ENCODE results near the gene FOXA2.
A peak's percentile ranks its signal among the peaks of the same experiment; 100 is the strongest.

The FOXA2 gene

GRCh38 chr20:22586645-22587310 is 2.4 kb upstream of the FOXA2 start:
- POLR2A ChIA-PET: no interaction called here
- H3K4me3 ChIP-seq (ENCODE audit: low read depth, low read length): no peak overlapping the region

DNA sequence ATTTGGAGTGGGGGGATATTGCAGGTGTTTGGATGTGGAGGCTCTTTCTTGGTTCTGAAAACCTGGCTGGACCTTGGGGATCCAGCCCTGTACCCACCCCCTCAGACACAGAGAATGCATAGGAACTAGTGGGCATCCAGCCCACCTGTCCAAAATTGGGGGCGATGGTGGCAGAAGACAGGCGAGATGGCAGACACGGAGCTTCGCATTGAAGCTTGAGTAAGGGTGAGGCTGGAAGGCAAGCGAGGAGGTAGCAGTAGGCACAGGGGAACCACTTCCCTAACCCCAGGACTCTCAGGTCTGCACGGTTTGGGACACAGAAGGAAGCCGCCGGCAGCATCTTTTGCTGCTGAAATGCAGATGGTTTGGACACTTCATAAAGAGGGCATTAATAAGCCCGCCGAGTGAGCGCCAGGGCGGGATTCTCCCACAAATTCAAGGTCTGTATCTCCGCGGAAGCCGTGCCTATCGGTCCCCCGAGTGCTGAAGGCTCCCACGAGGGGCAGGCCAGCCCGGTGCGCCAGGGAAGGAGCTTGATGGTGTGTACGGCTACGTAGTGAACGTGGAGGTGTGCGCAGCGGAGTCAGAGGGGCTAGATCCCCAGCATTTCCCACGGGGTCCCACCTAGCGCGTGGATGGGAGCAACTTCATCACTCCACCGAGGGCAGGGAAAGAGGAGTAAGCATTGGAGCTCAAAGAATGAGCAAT is 1.6 kb upstream of the FOXA2 start:
- no peak for DNase-seq (ENCODE audit: low read depth, low spot score)
- ChIA-PET CTCF (no interaction called here), POLR2A (no interaction called here)
- no peak overlapping the region for H3K4me3 ChIP-seq (ENCODE audit: low read depth, low read length)
- TF ChIP-seq CTCF (IDR thresholded peaks at IDR 0.05; ENCODE audit: insufficient read depth, low read length, missing control alignments): no peak

More at GRCh38 chr20:22586645-22587310, 2.4 kb upstream of the FOXA2 start:
- TF ChIP-seq CTCF (IDR thresholded peaks at IDR 0.05; ENCODE audit: insufficient read depth, low read length, missing control alignments): peak; percentile 32
- DNase-seq (ENCODE audit: low read depth, low spot score): no peak
- CTCF ChIA-PET: no interaction called here

- H3K4me3 ChIP-seq (ENCODE audit: low read depth, low read length): no peak overlapping the region
- ChIA-PET CTCF (no interaction called here), POLR2A (no interaction called here)
- DNase-seq (ENCODE audit: low read depth, low spot score): no peak
- TF ChIP-seq CTCF (IDR thresholded peaks at IDR 0.05; ENCODE audit: insufficient read depth, low read length, missing control alignments): no peak
Measured at GRCh38 chr20:22584922-22585785, 782 bp upstream of the FOXA2 start.

- H3K4me3 ChIP-seq (ENCODE audit: low read depth, low read length): no peak overlapping the region
- ChIA-PET POLR2A (no interaction called here), CTCF (no interaction called here)
- DNase-seq (ENCODE audit: low read depth, low spot score): no peak
- no peak for TF ChIP-seq CTCF (IDR thresholded peaks at IDR 0.05; ENCODE audit: insufficient read depth, low read length, missing control alignments)
Measured at GRCh38 chr20:22583773-22584521, 425 bp downstream of the FOXA2 start.

GRCh38 chr20:22582964-22583772 is 1.2 kb downstream of the FOXA2 start:
- CTCF ChIA-PET: no interaction called here
- DNase-seq (ENCODE audit: low read depth, low spot score): no peak
- POLR2A ChIA-PET: no interaction called here
- H3K4me3 ChIP-seq (ENCODE audit: low read depth, low read length): no peak overlapping the region
- TF ChIP-seq CTCF (IDR thresholded peaks at IDR 0.05; ENCODE audit: insufficient read depth, low read length, missing control alignments): no peak
